Neural crest cell (in vitro differentiated cells): ENCODE results near the gene ALK. TPM values are rescaled to one million over a fixed set of nuclear protein-coding genes. Genes with fewer than 3 reads are reported as not detected.

ENCODE experiments used
- DNase-seq: peaks from one replicate; pipeline ENCODE4 v3.0.0; 2021; ENCODE audit warnings: low read depth, mixed read lengths, low spot score
- H3K27ac Mint-ChIP-seq: one replicate; pipeline ENCODE4 v1.8.0; 2021; ENCODE audit warnings: mild to moderate bottlenecking, mixed read lengths; ENCODE audit not compliant: unreplicated experiment
- H3K27me3 Mint-ChIP-seq: 2 replicates; pipeline ENCODE4 v1.8.0; 2021; ENCODE audit warnings: low read depth, mild to moderate bottlenecking, mixed read lengths
- H3K36me3 Mint-ChIP-seq: 2 replicates; pipeline ENCODE4 v1.8.0; 2021; ENCODE audit warnings: low read depth, mild to moderate bottlenecking, mixed read lengths
- H3K4me1 Mint-ChIP-seq: 2 replicates; pipeline ENCODE4 v1.8.0; 2021; ENCODE audit warnings: mixed read lengths
- H3K4me3 Mint-ChIP-seq: one replicate; pipeline ENCODE4 v1.8.0; 2021; ENCODE audit warnings: mild to moderate bottlenecking, mixed read lengths
- H3K9me3 Mint-ChIP-seq: 2 replicates; pipeline ENCODE4 v1.8.0; 2021; ENCODE audit warnings: mixed read lengths
- total RNA-seq: library from RNA; stranded (reverse); gene quantifications from 2 replicates; pipeline ENCODE4 v1.2.1, GENCODE V29; 2021
- TF ChIP-seq, protein P1 (sequence below): fragments of 200-600 bp; sonication (generic); conservative IDR thresholded peaks from 2 replicates; pipeline ENCODE4 v1.5.0; 2021; ENCODE audit warnings: antibody characterized with exemption, mild to moderate bottlenecking

The ALK gene
- total RNA-seq, 1 donor from 2014 or later, result 2.0 TPM

DNA sequence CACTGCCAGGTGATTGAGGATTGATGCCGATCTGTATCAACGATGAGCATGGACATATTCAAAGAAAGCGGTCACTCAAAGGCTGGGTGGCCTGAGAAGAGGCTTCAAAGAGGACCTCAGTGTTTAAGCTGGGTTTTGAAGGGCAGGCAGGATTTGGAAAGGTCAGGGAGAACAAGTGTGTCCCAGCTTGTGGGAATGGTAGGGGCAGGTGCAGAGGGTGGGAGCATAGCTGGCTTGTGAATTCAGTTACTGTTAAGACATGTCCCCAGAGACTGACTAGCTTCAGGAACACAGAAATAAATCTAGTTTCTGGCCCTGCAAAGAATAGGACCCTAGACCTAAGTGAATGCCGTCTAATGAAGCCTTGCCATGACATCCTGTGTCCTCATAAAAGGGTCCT lies 442.7 kb downstream of the ALK start:
- Mint-ChIP-seq H3K27me3 (no peaks in the 10 kb centered on the region), H3K4me1 (peaks cover 54% of the 10 kb centered on the region), H3K27ac (no peak overlapping the region), H3K4me3 (no peak overlapping the region), H3K36me3 (peaks cover 13% of the 10 kb centered on the region), H3K9me3 (peaks cover 7% of the 10 kb centered on the region)
- TF ChIP-seq, protein P1, sequence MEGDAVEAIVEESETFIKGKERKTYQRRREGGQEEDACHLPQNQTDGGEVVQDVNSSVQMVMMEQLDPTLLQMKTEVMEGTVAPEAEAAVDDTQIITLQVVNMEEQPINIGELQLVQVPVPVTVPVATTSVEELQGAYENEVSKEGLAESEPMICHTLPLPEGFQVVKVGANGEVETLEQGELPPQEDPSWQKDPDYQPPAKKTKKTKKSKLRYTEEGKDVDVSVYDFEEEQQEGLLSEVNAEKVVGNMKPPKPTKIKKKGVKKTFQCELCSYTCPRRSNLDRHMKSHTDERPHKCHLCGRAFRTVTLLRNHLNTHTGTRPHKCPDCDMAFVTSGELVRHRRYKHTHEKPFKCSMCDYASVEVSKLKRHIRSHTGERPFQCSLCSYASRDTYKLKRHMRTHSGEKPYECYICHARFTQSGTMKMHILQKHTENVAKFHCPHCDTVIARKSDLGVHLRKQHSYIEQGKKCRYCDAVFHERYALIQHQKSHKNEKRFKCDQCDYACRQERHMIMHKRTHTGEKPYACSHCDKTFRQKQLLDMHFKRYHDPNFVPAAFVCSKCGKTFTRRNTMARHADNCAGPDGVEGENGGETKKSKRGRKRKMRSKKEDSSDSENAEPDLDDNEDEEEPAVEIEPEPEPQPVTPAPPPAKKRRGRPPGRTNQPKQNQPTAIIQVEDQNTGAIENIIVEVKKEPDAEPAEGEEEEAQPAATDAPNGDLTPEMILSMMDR, result no peak
- no peak for DNase-seq

DNA sequence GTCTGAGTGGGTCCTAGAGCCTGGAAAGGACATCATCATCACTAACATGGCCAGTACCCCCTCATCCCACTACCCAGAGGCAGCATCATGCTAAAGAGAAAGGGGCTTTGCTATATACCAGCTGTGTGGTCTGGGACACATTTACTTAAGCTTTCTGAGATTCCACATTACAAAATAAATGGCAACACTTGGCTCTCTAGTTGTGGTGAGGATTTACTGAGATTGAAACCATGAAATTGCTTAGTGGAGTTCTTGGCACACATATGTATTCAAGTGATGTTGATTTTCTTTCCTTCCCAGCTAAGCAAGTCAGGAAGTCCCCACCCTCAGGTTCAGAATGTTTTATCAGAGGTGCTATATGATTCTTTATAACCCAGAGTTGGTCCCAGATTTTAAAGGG lies 444.2 kb downstream of the ALK start:
- Mint-ChIP-seq H3K27me3 (no peaks in the 10 kb centered on the region), H3K4me1 (peaks cover 53% of the 10 kb centered on the region), H3K36me3 (peaks cover 15% of the 10 kb centered on the region), H3K4me3 (no peak overlapping the region), H3K27ac (peak overlapping the region; percentile 44), H3K9me3 (peaks cover 11% of the 10 kb centered on the region)
- no peak for DNase-seq
- TF ChIP-seq, protein P1, result no peak

DNA sequence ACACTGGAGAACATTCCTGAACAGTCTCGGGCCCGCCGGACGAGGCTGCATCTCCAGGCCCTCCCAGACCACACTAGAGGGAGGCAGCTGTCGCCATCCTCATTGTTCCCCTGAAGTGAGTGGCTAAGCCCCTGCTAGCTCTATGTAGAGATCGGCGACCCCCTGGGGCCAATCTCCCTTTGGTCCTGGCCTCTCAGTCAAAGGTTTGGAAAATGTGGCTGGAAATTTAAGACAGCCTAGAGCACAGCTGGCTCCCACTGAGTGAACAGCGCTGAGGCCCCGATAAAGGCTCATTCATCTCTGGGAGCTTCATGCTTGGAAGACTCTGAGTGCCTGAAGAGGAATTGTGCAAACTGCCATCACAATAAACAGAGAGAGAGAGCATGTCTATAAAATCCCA lies 445.9 kb downstream of the ALK start:
- Mint-ChIP-seq H3K27me3 (no peaks in the 10 kb centered on the region), H3K4me1 (peaks cover 36% of the 10 kb centered on the region), H3K9me3 (peaks cover 13% of the 10 kb centered on the region), H3K27ac (peak overlapping the region; percentile 28), H3K4me3 (no peak overlapping the region), H3K36me3 (peaks cover 16% of the 10 kb centered on the region)
- DNase-seq, result no peak
- TF ChIP-seq, protein P1, result no peak

DNA sequence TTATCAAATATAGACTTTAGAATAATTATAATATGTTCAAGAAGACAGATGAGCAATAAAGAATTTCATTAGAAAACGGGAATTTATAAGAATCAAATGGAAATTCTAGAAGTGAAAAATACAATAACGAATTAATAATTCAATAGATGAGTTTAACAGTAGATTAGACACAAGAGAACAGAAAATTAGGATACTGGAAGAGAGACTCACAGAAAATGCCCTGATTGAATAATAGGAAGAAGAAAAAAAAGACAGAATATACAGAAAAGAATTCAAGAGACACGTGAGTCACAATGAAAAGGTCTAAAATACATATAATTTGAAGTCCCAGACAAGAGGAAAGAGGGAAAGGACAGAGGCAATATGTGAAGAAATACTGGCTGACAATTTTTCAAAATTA lies 451.4 kb downstream of the ALK start:
- Mint-ChIP-seq H3K9me3 (peaks cover 23% of the 10 kb centered on the region), H3K27me3 (no peaks in the 10 kb centered on the region), H3K36me3 (peaks cover 24% of the 10 kb centered on the region), H3K4me1 (peaks cover 4% of the 10 kb centered on the region), H3K4me3 (no peak overlapping the region), H3K27ac (no peak overlapping the region)
- DNase-seq, result no peak
- TF ChIP-seq, protein P1, result no peak

DNA sequence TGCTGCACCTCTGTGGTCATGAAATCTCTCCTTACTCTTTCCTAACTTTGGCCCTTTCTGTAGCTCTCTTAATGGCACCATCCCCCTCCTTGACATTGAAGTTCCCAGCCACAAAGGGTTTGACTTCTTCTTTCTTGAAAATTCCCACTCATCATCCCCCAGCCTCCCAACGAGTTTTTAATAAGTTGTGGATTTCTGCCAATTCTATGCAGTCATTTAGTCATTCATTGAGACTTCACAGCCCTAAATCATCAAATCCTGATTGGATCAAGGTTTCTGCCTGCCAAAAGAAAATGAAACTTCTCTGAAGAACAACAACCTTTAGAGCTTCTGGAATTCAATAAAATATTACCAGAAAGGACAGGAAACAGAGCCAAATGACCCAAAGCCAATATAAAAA lies 451.9 kb downstream of the ALK start:
- Mint-ChIP-seq H3K4me3 (no peak overlapping the region), H3K27me3 (no peaks in the 10 kb centered on the region), H3K4me1 (peaks cover 2% of the 10 kb centered on the region), H3K27ac (no peak overlapping the region), H3K36me3 (peaks cover 24% of the 10 kb centered on the region), H3K9me3 (peaks cover 23% of the 10 kb centered on the region)
- TF ChIP-seq, protein P1, result no peak
- DNase-seq, result no peak
